Stomach (tissue), 9 donors: ENCODE results near the gene EME1. TPM values are rescaled to one million over a fixed set of nuclear protein-coding genes. Genes with fewer than 3 reads are reported as not detected.

ENCODE experiments used
- DNase-seq, 2 donors: peaks; one replicate each; pipeline versions ENCODE4 v3.0.0 to v3.0.0-alpha.2; 2013 to 2019
- H3K27ac ChIP-seq, 5 donors: fragments of 200-600 bp in 4 of 5; sonication (generic) in 4 of 5; one replicate each; pipeline ENCODE4 v1.5.1; 2013 to 2019; ENCODE audit warnings: mild to moderate bottlenecking in 1 of 5, moderate library complexity in 1 of 5
- H3K27me3 ChIP-seq, 3 donors: fragments of 200-600 bp; sonication (generic); one replicate each; pipeline ENCODE4 v1.5.1; 2017 to 2019; ENCODE audit warnings: mixed run types in 1 of 3
- H3K36me3 ChIP-seq, 4 donors: fragments of 200-600 bp; sonication (generic); 1 replicate in 3 of 4; 2 replicates in 1 of 4; pipeline ENCODE4 v1.5.1; 2016 to 2019
- H3K4me1 ChIP-seq, 4 donors: fragments of 200-600 bp; sonication (generic); one replicate each; pipeline ENCODE4 v1.5.1; 2016 to 2019
- H3K4me3 ChIP-seq, 4 donors: fragments of 200-600 bp; sonication (generic) in 3 of 4; one replicate each; pipeline ENCODE4 v1.5.1; 2016 to 2019; ENCODE audit warnings: mild to moderate bottlenecking in 1 of 4
- H3K9me3 ChIP-seq, 4 donors: fragments of 200-600 bp; sonication (generic); one replicate each; pipeline ENCODE4 v1.5.1; 2016 to 2019
- EP300 ChIP-seq: sonication (generic); formaldehyde crosslinking; IDR thresholded peaks from one replicate; pipeline ENCODE4 v1.6.1; 2017; ENCODE audit warnings: antibody characterized with exemption
- POLR2A ChIP-seq, 4 donors: fragments of 450-650 bp; IDR thresholded peaks; one replicate each; pipeline ENCODE4 v1.6.1; 2016; ENCODE audit warnings: antibody characterized with exemption in 4 of 4, control low read depth in 2 of 4, mild to moderate bottlenecking in 1 of 4, moderate library complexity in 1 of 4
- POLR2AphosphoS5 ChIP-seq, 3 donors: sonication (generic); formaldehyde crosslinking; IDR thresholded peaks; one replicate each; pipeline ENCODE4 v1.6.1; 2016; ENCODE audit warnings: antibody characterized with exemption in 3 of 3
- WGBS, 5 donors: extraction: QIAGEN DNeasy Blood & Tissue Kit in 3 of 5; methylation state at CpG; one replicate each; pipeline versions ENCODE4 v1.1.5 to v1.1.7; 2013 to 2018; 5-methylcytosine and 5-hydroxymethylcytosine counted together
- intact Hi-C: fragments of 100-400 bp; cut with DNase I; formaldehyde crosslinking; loops from one replicate; pipeline ENCODE4 v1.15.1; 2023; ENCODE audit warnings: low total_unique reads
- polyA plus RNA-seq, 3 donors: library from polyadenylated mRNA; stranded (reverse); fragments of 200-250 nt; gene quantifications; one replicate each; pipeline ENCODE4 v1.2.3, GENCODE V29; 2013
- total RNA-seq, 5 donors: library from RNA; depleted of rRNA; stranded (reverse); fragments of >200 nt; gene quantifications; one replicate each; pipeline versions ENCODE4 v1.1.0 to v1.2.3, GENCODE V29; 2014 to 2016
- TF ChIP-seq, protein P1 (sequence below), 7 experiments: fragments of 450-650 bp in 4 of 7; fragments of 200-600 bp in 3 of 7; sonication (generic) in 3 of 7; IDR thresholded peaks; one replicate each; pipeline ENCODE4 v1.5.1; 2016 to 2019; ENCODE audit warnings: antibody characterized with exemption in 7 of 7, control low read depth in 2 of 7, mild to moderate bottlenecking in 1 of 7
- donor health status: healthy with polysubstance abuse.
- donor health status: Bipolar disorder and iron deficiency.
- donor health status: healthy.

Gene EME1
- total and polyA plus RNA-seq, 8 donors = 0.87 to 15.8 (median 2.6) TPM; not detected in 2

DNA sequence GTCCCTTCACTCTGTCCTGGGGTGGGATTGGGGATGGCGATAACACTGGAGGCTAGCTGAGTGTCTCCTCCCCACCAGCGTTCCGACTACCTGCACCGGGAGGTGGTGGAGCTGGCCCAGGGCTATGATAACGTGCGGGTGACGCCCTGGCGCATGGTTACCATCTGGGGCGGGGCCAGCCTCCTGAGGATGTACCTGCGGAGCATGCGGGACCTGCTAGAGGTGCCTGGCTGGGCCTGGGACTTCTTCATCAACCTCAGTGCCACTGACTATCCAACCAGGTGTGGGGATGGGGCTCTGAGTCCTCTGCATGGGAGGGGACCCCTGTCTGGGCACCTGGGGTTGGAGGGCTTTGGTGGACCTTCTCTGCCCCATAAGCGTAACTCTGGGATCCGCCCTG, 18.3 kb upstream of the EME1 start:
- no peaks in the 10 kb centered on the region for H3K9me3 ChIP-seq
- peak in 1 of 2 donors; percentile 48 for DNase-seq
- H3K4me1 ChIP-seq = peaks cover 29 to 73% (median 51%) of the 10 kb centered on the region in 4 donors
- peak overlapping the region; percentile 9 to 67 (median 53) for H3K27ac ChIP-seq
- peaks cover 63 to 82% (median 81%) of the 10 kb centered on the region in 4 donors for H3K36me3 ChIP-seq
- no peak overlapping the region for H3K4me3 ChIP-seq
- WGBS, 5 donors = 47 to 82% (median 57%) methylated on average over 5 to 13 of the region's 13 CpGs
- intact Hi-C loops = no loop called here
- TF ChIP-seq POLR2AphosphoS5 (IDR thresholded peaks at IDR 0.05) = peak in 1 of 3 donors; percentile 27
- TF ChIP-seq EP300 = no peak
- H3K27me3 ChIP-seq = no peaks in the 10 kb centered on the region

DNA sequence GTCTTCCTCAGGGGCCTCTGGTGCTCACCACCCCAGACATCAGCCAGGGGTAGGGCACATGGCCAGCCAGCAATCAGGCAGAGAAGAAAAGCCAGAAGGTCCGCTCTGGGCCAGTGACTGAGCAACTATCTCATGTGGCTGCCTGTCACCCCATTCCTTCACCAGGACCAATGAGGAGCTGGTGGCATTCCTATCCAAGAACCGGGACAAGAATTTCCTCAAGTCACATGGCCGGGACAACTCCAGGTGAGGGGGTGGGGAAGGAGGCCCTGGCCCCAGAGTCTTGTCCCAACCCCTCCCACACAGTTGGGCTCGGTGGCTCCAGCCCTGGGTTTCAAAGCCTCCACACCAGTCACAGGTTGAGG, 17.7 kb upstream of the EME1 start:
- H3K27ac ChIP-seq = peak overlapping the region in 4 of 5 donors; percentile 18 to 67 (median 56)
- no peak overlapping the region for H3K4me3 ChIP-seq
- peaks cover 33 to 72% (median 52%) of the 10 kb centered on the region in 4 donors for H3K4me1 ChIP-seq
- H3K9me3 ChIP-seq = no peaks in the 10 kb centered on the region
- no peaks in the 10 kb centered on the region for H3K27me3 ChIP-seq
- H3K36me3 ChIP-seq = peaks cover 63 to 87% (median 86%) of the 10 kb centered on the region in 4 donors
- no peak for DNase-seq
- WGBS, 5 donors = 41 to 68% (median 54%) methylated on average over 4 of the region's 4 CpGs
- intact Hi-C loops = no loop called here
- TF ChIP-seq, protein P1, sequence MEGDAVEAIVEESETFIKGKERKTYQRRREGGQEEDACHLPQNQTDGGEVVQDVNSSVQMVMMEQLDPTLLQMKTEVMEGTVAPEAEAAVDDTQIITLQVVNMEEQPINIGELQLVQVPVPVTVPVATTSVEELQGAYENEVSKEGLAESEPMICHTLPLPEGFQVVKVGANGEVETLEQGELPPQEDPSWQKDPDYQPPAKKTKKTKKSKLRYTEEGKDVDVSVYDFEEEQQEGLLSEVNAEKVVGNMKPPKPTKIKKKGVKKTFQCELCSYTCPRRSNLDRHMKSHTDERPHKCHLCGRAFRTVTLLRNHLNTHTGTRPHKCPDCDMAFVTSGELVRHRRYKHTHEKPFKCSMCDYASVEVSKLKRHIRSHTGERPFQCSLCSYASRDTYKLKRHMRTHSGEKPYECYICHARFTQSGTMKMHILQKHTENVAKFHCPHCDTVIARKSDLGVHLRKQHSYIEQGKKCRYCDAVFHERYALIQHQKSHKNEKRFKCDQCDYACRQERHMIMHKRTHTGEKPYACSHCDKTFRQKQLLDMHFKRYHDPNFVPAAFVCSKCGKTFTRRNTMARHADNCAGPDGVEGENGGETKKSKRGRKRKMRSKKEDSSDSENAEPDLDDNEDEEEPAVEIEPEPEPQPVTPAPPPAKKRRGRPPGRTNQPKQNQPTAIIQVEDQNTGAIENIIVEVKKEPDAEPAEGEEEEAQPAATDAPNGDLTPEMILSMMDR (IDR thresholded peaks at IDR 0.05) = no peak
- TF ChIP-seq EP300 (no peak), POLR2A (IDR thresholded peaks at IDR 0.05) (no peak), POLR2AphosphoS5 (IDR thresholded peaks at IDR 0.05) (no peak)

DNA sequence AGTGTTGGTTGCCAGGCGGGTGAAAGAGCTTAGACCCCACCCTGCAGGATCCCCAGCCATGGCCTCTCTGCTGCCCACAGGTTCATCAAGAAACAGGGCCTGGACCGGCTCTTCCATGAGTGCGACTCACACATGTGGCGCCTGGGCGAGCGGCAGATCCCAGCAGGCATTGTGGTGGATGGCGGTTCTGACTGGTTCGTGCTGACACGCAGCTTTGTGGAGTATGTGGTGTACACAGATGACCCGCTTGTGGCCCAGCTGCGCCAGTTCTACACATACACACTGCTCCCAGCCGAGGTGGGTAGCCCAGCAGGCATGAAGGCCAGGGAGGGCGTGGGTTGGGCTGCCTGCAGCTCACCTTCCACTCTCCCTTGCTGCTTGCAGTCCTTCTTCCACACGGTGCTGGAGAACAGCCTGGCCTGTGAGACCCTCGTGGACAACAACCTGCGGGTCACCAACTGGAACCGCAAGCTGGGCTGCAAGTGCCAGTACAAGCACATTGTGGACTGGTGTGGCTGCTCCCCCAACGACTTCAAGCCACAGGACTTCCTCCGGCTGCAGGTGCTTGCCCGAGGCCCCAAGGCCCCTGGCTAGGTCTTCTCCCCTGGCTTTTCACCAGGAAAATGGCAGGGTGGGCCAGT, 17.2 kb upstream of the EME1 start:
- peak overlapping the region in 3 of 5 donors; percentile 18 to 67 (median 53) for H3K27ac ChIP-seq
- H3K36me3 ChIP-seq = peaks cover 67 to 92% (median 91%) of the 10 kb centered on the region in 4 donors
- no peaks in the 10 kb centered on the region for H3K27me3 ChIP-seq
- H3K9me3 ChIP-seq = no peaks in the 10 kb centered on the region
- no peak overlapping the region for H3K4me3 ChIP-seq
- DNase-seq = peak in 1 of 2 donors; percentile 39
- TF ChIP-seq, protein P1 (IDR thresholded peaks at IDR 0.05) = no peak
- intact Hi-C loops = no loop called here
- H3K4me1 ChIP-seq = peaks cover 33 to 69% (median 48%) of the 10 kb centered on the region in 4 donors
- WGBS, 5 donors = 71 to 85% (median 79%) methylated on average over 18 to 20 of the region's 20 CpGs

- DNase-seq = peak in 1 of 2 donors; percentile 22
- peaks cover 67 to 98% (median 96%) of the 10 kb centered on the region in 4 donors for H3K36me3 ChIP-seq
- no peaks in the 10 kb centered on the region for H3K27me3 ChIP-seq
- intact Hi-C loops = no loop called here
- no peak overlapping the region for H3K4me3 ChIP-seq
- peak overlapping the region in 2 of 5 donors; percentile 1 to 67 for H3K27ac ChIP-seq
- TF ChIP-seq, protein P1 (IDR thresholded peaks at IDR 0.05) = no peak
- TF ChIP-seq POLR2A (IDR thresholded peaks at IDR 0.05) (no peak), POLR2AphosphoS5 (IDR thresholded peaks at IDR 0.05) (no peak), EP300 (no peak)
- 88 to 91% (median 89%) methylated on average over 11 to 12 of the region's 12 CpGs for WGBS, 5 donors
- peaks cover 30 to 69% (median 46%) of the 10 kb centered on the region in 4 donors for H3K4me1 ChIP-seq
- H3K9me3 ChIP-seq = no peaks in the 10 kb centered on the region
Observed at GRCh38 chr17:50356418-50356817, 16.6 kb upstream of the EME1 start.
